HG03097 (cell line): ENCODE measurements around the gene CPE.

ENCODE experiments used
- ATAC-seq: cut with Tn5 transposase; IDR thresholded peaks from one replicate; pipeline ENCODE4 v1.9.1; 2021; ENCODE audit not compliant: unreplicated experiment, low FRiP score

The CPE gene

GRCh38 chr4:165542476-165542875, 163.7 kb downstream of the CPE start:
- ATAC-seq: no peak
